ENCODE data around the gene TBC1D22B. TPM values are rescaled to one million over a fixed set of nuclear protein-coding genes. Genes with fewer than 3 reads are reported as not detected.

TBC1D22B gene
- total and polyA plus RNA-seq, 9 of the 15 experiments (the other 6 are each of a cell fraction or from before 2014, with no cell fraction given), result 4.8 to 24.2 (median 13.5) TPM

GRCh38 chr6:37210313-37210968 lies 47.1 kb upstream of the TBC1D22B start (continued):
- TF ChIP-seq ZNF644 (tag; IDR thresholded peaks at IDR 0.05; ENCODE audit: low read depth), result no peak
- 0 out of 2 replicates have a peak, but pooled peaks have one; percentile 50 for TF ChIP-seq PYGO2 (tag; IDR thresholded peaks at IDR 0.05)
- TF ChIP-seq ZKSCAN3 (CRISPR knock-in tag; IDR thresholded peaks at IDR 0.05), result no peak
- no peak for TF ChIP-seq NFE2L1 (tag; IDR thresholded peaks at IDR 0.05; ENCODE audit: borderline replicate concordance, low read depth)
- TF ChIP-seq, protein P1, sequence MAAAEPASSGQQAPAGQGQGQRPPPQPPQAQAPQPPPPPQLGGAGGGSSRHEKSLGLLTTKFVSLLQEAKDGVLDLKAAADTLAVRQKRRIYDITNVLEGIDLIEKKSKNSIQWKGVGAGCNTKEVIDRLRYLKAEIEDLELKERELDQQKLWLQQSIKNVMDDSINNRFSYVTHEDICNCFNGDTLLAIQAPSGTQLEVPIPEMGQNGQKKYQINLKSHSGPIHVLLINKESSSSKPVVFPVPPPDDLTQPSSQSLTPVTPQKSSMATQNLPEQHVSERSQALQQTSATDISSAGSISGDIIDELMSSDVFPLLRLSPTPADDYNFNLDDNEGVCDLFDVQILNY (CRISPR knock-in tag; IDR thresholded peaks at IDR 0.05), result no peak
- TF ChIP-seq MEF2A (IDR thresholded peaks at IDR 0.05; ENCODE audit: control insufficient read depth, low read depth, low read length), result no peak
- no peak for TF ChIP-seq FOS (IDR thresholded peaks at IDR 0.05; ENCODE audit: extremely low read depth, insufficient read length)
- TF ChIP-seq NBN (IDR thresholded peaks at IDR 0.05; ENCODE audit: low read depth), result peak; percentile 80; the same call in 1 of the 2 replicates
- TF ChIP-seq MYNN (IDR thresholded peaks at IDR 0.05), result no peak
- TF ChIP-seq MYNN (CRISPR knock-in tag; IDR thresholded peaks at IDR 0.05), result no peak
- TF ChIP-seq NCOR1 (IDR thresholded peaks at IDR 0.05), result no peak; the same call in 1 of the 2 replicates
- peak; percentile 72 for TF ChIP-seq HMBOX1 (IDR thresholded peaks at IDR 0.05)
- no peak for TF ChIP-seq GTF2A2 (tag; IDR thresholded peaks at IDR 0.05)
- TF ChIP-seq, protein P2, sequence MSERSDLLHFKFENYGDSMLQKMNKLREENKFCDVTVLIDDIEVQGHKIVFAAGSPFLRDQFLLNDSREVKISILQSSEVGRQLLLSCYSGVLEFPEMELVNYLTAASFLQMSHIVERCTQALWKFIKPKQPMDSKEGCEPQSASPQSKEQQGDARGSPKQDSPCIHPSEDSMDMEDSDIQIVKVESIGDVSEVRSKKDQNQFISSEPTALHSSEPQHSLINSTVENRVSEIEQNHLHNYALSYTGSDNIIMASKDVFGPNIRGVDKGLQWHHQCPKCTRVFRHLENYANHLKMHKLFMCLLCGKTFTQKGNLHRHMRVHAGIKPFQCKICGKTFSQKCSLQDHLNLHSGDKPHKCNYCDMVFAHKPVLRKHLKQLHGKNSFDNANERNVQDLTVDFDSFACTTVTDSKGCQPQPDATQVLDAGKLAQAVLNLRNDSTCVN (CRISPR knock-in tag; IDR thresholded peaks at IDR 0.05), result no peak
- peak; percentile 42; the same call in 1 of the 2 replicates for TF ChIP-seq ARID3A (IDR thresholded peaks at IDR 0.05; ENCODE audit: borderline replicate concordance, low read depth, low read length)
- no peak for TF ChIP-seq GABPB1 (CRISPR knock-in tag; IDR thresholded peaks at IDR 0.05)
- TF ChIP-seq NCOA1 (IDR thresholded peaks at IDR 0.05; ENCODE audit: low read depth), result peak; percentile 35; the same call in 1 of the 2 replicates
- no peak for TF ChIP-seq RBM15 (IDR thresholded peaks at IDR 0.05; ENCODE audit: insufficient read depth, low read length)
- peak; percentile 26; the same call in 1 of the 2 replicates for TF ChIP-seq ZNF263 (CRISPR knock-in tag; IDR thresholded peaks at IDR 0.05; ENCODE audit: borderline replicate concordance)
- peak in 1 of 2 experiments; percentile 30; a peak in 1 of 4 replicates for TF ChIP-seq ZNF639 (CRISPR knock-in tag; conservative IDR thresholded peaks at IDR 0.05 in 1 of 2, IDR thresholded peaks at IDR 0.05 in 1 of 2)
- no peak for TF ChIP-seq KAT8 (IDR thresholded peaks at IDR 0.05; ENCODE audit: low read depth)
